GM19238 (cell line): Measurements from ENCODE around the gene ELOVL7.
"Not testable (repeated sequence)": the region's sequence is repeated elsewhere in the genome, so short reads cannot be mapped to it uniquely, and the experiment has no call there.

Experiments
- DNase-seq: peaks from one replicate; pipeline ENCODE4 v3.0.0; 2011; ENCODE audit warnings: low spot score; ENCODE audit not compliant: insufficient read length

Gene ELOVL7

DNA sequence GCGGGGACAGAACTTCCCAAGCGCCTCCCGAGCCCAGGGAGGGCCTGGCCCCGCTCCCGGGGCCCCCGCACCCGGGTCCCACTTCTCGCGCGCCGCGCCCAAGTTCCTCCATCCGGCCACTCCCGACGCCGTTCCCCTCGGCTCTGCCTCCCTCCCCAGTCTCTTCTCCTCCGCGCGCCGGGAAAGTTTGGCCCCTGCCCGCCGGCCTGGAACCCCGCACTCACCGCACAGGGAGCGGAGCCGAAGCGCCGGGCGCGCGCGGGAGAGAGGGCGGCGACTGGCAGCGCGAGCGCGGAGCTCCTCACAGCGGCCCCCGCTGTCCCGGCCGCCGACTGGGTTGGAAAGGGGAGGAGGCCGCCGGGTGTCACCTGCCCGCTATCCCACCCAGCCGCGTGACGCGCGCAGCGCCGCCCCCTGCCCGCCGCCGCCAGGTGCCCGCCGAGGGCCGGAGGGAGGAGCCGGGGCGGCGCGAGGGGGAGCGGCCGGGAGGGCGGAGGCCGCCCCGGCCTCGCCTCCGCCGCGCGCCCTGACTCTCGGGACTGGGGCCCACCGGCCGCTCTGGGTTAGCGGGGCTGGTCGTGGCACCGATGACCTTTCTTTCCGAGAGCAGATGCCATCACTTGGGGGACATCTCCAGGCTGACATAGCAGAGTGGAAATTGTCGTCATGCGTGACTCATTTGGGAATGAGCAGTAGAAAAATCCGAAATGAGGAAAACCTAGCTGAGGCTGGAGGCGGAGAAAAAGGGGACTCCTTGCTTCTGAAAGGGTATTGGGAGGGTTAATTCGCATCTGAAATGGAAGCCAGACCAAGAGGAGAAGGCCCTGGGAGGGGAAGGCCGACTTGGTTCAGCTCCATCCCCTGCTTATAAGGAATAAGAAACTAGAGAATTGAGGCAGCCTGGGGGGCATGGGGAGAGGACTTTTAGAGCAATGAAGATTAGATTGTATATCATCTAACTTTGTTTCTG, at the start of gene ELOVL7:
ELOVL7 (minus strand) TSS at position 334 of the 970 bp plus-strand sequence. CDS start 56,872 bp downstream, outside the sequence.
- DNase-seq, result peak; percentile 70

DNA sequence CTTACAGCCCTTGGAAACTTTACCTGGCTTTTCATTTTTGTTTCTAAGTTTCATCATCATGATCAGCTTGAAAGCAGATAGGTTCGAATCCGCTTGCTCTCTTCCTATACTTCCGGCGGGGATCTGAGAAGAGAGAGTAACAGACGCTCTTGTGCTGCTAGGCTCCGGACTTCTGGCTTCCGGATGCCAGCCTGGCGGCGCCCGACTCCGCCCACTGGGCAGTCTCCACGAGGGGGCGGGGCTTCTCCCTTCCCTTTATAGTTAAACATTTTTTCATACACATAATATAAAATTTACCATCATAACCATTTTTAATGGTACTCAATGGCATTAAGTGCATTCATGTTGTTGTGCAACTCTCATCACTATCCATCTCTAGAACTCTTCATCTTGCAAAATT, 49.5 kb upstream of the ELOVL7 start:
- no peak for DNase-seq

GRCh38 chr5:60891667-60892066, 47.6 kb upstream of the ELOVL7 start:
- DNase-seq, result no peak

GRCh38 chr5:60888359-60889061, 44.4 kb upstream of the ELOVL7 start:
- DNase-seq, result no peak

GRCh38 chr5:60887746-60888145, 43.7 kb upstream of the ELOVL7 start:
- no peak for DNase-seq

DNA sequence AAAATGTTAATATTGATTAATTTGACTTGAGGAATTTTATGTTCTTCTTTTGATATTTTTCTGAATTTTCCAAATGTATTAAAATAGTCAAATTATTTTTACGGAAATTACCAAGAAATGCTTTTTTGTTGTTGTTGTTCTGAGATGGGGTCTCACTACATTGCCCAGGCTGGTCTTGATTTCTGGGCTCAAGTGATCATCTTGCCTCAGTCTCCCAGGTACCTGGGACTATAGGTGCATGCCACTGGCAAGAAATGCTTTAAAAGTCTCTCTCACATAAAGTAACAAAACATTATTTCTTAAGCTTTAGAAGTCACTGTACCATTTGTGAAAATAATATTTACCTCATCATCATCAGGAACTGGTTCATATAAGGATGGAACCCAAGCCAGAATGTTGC, 43.0 kb upstream of the ELOVL7 start:
- no peak for DNase-seq

DNA sequence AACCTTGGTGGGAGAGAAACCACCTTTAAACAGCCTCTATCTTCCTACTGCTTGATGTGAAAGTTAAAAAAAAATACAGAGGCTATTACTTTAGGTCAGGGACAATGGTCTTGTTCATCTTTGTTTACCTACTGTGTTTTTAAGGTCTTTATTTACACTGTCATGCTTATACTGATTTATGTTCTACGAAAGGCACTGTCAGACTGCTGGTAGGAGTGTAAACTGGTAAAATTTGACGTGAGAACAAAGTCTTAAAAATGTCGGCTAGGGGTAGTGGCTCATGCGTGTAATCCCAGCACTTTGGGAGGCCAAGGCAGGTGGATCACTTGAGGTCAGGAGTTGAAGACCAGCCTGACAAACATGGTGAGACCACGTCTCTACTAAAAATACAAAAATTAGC, 42.1 kb upstream of the ELOVL7 start:
- DNase-seq, result no peak

GRCh38 chr5:60883229-60883628, 39.2 kb upstream of the ELOVL7 start:
- peak; percentile 3 for DNase-seq

GRCh38 chr5:60872892-60873291, 28.8 kb upstream of the ELOVL7 start:
- no peak for DNase-seq

DNA sequence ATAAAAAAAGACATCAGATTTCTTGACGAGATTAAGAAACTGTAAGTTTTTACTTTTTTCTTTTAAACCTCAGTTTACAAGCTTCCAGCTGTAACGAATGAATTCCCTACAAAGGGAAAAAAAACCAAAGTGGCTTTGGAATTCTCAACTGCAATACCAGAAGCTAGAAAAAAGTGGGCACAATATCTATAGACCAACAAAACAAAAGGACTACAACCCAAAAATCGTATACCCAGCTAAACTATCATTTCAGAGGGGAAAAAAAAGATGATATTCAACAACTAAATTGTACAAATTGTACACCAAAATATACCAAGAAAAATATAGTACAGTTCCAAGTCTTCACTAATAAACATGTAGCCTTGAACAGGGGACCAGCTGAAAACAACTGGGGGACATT, 26.8 kb upstream of the ELOVL7 start:
- DNase-seq, result no peak

DNA sequence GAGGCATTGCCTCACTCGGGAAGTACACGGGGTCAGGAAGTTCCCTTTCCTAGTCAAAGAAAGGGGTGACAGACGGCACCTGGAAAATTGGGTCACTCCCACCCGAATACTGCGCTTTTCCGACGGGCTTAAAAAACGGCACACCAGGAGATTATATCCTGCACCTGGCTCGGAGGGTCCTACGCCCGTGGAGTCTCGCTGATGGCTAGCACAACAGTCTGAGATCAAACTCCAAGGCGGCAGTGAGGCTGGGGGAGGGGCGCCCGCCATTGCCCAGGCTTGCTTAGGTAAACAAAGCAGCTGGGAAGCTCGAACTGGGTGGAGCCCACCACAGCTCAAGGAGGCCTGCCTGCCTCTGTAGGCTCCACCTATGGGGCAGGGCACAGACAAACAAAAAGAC, 16.5 kb upstream of the ELOVL7 start:
- not testable (repeated sequence) for DNase-seq

GRCh38 chr5:60856066-60856465, 12.0 kb upstream of the ELOVL7 start:
- no peak for DNase-seq

- no peak for DNase-seq
Observed at GRCh38 chr5:60852940-60853339, 8.9 kb upstream of the ELOVL7 start.

DNA sequence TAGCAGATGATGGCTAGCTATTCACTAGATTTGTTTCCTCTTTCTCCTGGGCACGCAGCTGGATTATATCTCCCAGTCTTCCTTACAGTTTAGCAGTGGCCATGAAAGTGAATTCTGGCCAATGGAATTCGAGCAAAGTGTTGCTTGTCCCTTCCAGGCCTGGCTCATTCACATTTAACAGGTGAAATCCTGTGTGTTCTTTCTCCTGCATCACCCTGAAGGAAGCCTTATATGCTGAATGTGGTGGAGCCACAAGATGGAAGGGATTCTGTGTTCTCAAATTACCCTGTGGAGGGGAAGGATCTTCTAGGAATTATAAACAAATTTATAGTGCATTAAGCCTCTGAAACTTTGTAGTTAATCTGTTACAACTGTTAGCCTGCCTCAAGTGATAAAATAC, 8.2 kb upstream of the ELOVL7 start:
- no peak for DNase-seq

GRCh38 chr5:60851626-60852025, 7.6 kb upstream of the ELOVL7 start:
- DNase-seq, result no peak

- DNase-seq, result no peak
Observed at GRCh38 chr5:60846298-60846697, 2.2 kb upstream of the ELOVL7 start.

DNA sequence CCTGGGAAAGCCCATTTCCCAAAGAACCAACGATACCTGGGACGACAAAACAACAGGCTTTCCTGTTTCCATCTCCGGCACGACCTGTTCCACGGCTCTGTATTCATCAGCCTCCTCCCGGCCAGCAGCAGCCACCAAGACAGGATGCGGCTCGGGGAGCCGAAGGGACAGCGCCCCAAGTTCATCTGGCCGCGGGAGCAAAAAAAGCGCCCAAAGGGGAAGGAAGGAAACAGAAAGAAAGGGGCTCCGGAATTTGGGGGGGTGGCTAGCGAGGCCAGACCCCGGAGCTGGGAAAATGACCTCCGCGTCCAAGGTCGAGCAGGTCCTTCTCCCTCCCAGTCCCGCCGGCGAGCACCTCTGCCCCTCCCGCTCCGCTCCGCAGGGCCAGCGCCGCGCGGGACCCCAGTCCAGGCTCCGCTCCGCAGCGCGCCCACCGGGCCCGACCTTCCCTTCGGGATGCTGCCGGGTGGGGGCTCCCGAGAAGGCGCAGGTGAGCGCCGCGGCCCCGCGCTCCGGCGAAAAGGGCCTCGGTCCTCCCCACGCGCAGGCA, 608 bp downstream of the ELOVL7 start:
- no peak for DNase-seq

GRCh38 chr5:60842871-60843385, 1.1 kb downstream of the ELOVL7 start:
- no peak for DNase-seq

- DNase-seq, result no peak
Observed at GRCh38 chr5:60841361-60841760, 2.7 kb downstream of the ELOVL7 start.

GRCh38 chr5:60836131-60836530, 7.9 kb downstream of the ELOVL7 start:
- no peak for DNase-seq

DNA sequence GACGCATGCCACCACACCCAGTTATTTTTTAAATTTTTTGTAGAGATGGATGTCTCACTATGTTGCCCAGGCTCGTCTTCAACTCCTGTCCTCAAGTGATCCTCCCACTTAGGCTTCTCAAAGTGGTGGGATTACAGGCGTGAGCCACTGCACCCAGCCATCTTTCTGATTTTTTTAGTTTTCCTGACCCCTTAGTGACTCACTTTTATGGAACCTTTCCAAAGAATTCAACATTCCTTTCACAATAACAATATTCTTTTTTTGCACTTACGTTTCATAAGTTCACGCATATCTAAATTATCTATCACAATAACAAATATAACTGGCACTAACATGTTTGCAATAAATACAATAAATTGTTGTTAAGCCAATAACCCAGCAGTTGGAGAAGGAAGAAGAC, 8.5 kb downstream of the ELOVL7 start:
- DNase-seq, result no peak

DNA sequence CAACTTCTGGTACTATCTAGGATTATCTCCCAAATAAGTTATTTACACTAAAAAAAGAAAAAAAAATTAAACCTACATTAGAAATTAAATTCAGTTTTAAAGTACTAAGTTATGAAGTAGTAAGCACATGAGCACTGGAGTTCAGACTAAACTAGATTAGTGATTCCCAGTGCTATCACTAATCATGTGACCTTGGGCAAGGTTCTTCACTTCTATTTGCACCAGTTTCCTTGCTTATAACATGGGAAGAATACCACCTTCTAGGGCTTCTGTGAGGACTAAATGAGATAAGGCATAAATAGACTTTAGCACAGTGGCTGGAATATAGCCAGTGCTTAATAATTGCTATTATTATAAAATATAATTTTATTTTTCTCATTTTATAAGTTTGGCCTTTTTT, 10.5 kb downstream of the ELOVL7 start:
- no peak for DNase-seq
